Panc1 (cell line): Measurements from ENCODE around the gene PARD6B. TPM values are rescaled to one million over a fixed set of nuclear protein-coding genes. Genes with fewer than 3 reads are reported as not detected.

Source experiments
- ATAC-seq: fragments of 200-7000 bp; cut with Tn5 transposase; 2 replicates; pipeline ENCODE4 v1.9.1; 2020; ENCODE audit warnings: mild to moderate bottlenecking, moderate library complexity
- BruUV-seq: library from RNA; stranded (reverse); fragments of 400-500 nt; replicated peaks from 2 replicates; lab custom pipeline; 2021; lab: Mats Ljungman, UMichigan
- CTCF ChIA-PET: fragments of 300-600 bp; sonication (Branson Sonifier 250); formaldehyde crosslinking; loops from one replicate; lab custom pipeline; 2022; ENCODE audit warnings: antibody characterized with exemption; lab: Charles Lee
- POLR2A ChIA-PET: fragments of 300-600 bp; sonication (Branson Sonifier 250); formaldehyde crosslinking; loops from one replicate; lab custom pipeline; 2022; ENCODE audit warnings: antibody characterized with exemption; lab: Charles Lee
- DNase-seq: peaks from one replicate; pipeline ENCODE4 v3.0.0-alpha.2; 2010; ENCODE audit warnings: low read depth, low spot score
- H3K27ac ChIP-seq: 2 replicates; pipeline ENCODE4 v1.5.1; 2011; ENCODE audit warnings: mild to moderate bottlenecking, low read length, inconsistent platforms
- H3K27me3 ChIP-seq: fragments of 200-500 bp; sonication (Bioruptor generic); 2 replicates; pipeline ENCODE4 v1.6.0; 2014; ENCODE audit warnings: low read length, inconsistent platforms; ENCODE audit not compliant: control insufficient read depth, insufficient read depth
- H3K36me3 ChIP-seq: fragments of 200-500 bp; sonication (Bioruptor generic); 2 replicates; pipeline ENCODE4 v1.5.1; 2014; ENCODE audit warnings: inconsistent platforms, mild to moderate bottlenecking, low read length, moderate library complexity; ENCODE audit not compliant: control insufficient read depth, insufficient read depth
- H3K4me1 ChIP-seq: 2 replicates; pipeline ENCODE4 v1.5.1; 2011; ENCODE audit warnings: inconsistent platforms, mild to moderate bottlenecking, low read length, moderate library complexity; ENCODE audit not compliant: control insufficient read depth, insufficient read depth
- H3K4me3 ChIP-seq, 2 experiments: 2 replicates each; pipeline ENCODE4 v1.5.1; 2011 to 2012; ENCODE audit warnings: low read depth in 2 of 2, low read length in 2 of 2, mild to moderate bottlenecking in 2 of 2, inconsistent platforms in 1 of 2, moderate library complexity in 1 of 2
- H3K9me3 ChIP-seq: fragments of 200-500 bp; sonication (Bioruptor generic); 2 replicates; pipeline ENCODE4 v1.5.1; 2014; ENCODE audit warnings: low read depth, mild to moderate bottlenecking, inconsistent platforms, low read length, moderate library complexity; ENCODE audit not compliant: control insufficient read depth, insufficient read depth
- CTCF ChIP-seq: fragments of 450-650 bp; IDR thresholded peaks from 2 replicates; pipeline ENCODE4 v1.5.1; 2017; ENCODE audit warnings: mild to moderate bottlenecking
- POLR2AphosphoS5 ChIP-seq: IDR thresholded peaks from 2 replicates; pipeline ENCODE4 v1.6.1; 2012; ENCODE audit warnings: mild to moderate bottlenecking, low read depth, low read length, moderate library complexity
- SIN3A ChIP-seq: IDR thresholded peaks from 2 replicates; pipeline ENCODE4 v1.6.1; 2012; ENCODE audit warnings: low read depth, mild to moderate bottlenecking, low read length, moderate library complexity, borderline replicate concordance; ENCODE audit not compliant: insufficient read depth
- TCF7L2 ChIP-seq: IDR thresholded peaks from 2 replicates; pipeline ENCODE4 v1.6.1; 2011; ENCODE audit warnings: mild to moderate bottlenecking, low read depth, low read length, inconsistent platforms
- in situ Hi-C: cut with HindIII; loops from 2 replicates; pipeline ENCODE4 v1.10.0; 2016; ENCODE audit warnings: low sequenced_read_pairs, low pct_unique_long_range_greater_than_20kb
- intact Hi-C: fragments of 100-400 bp; cut with micrococcal nuclease; formaldehyde crosslinking; loops from one replicate; pipeline ENCODE4 v1.10.0; 2022; ENCODE audit not compliant: unreplicated experiment
- total RNA-seq: library from RNA; stranded (reverse); gene quantifications from one replicate; pipeline ENCODE4 v1.2.1, GENCODE V29; 2021; ENCODE audit not compliant: unreplicated experiment
- TF ChIP-seq, protein P1 (sequence below), 2 experiments: IDR thresholded peaks; 2 replicates each; pipeline ENCODE4 v1.6.1; 2011 to 2012; ENCODE audit warnings: low read depth in 2 of 2, control low read depth in 1 of 2, low read length in 1 of 2, mild to moderate bottlenecking in 1 of 2, moderate library complexity in 1 of 2; ENCODE audit not compliant: insufficient read depth in 1 of 2

Gene PARD6B
- total RNA-seq, 1 experiment from 2014 or later = 132 TPM

DNA sequence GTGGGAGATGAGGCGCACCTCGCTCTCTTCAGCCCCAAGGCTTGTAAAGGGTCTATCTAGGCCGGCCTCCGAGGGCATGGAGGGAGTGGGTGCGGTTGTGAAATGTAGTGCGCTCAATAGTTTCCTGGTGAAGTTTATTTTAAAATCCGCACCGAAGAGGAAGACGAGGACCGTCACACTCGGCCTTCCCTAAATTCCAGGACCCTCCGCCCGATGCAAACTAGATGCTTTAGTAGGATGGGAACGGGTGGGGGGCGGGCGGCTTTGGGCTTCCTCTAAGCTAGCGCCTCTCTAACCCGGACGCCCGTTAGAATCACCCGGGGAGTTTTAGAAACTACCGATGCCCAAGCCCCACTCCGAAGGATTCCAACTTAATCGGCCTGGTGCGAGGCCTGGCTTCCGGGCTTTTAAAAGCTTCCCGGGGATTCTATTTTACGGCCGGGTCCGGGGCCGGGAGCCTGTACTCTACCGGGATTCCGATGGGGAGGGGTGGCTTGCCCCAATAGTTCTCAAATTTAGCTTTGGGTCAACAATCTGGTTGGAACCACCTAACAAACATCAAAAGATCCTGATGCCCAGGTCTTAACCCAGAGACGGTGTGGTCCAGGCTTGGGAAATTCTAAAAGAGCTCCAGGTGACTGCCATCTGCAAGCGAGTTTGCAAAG lies 62.9 kb downstream of the PARD6B start:
- no peaks in the 10 kb centered on the region for H3K9me3 ChIP-seq
- DNase-seq (no peak), ATAC-seq (peak; percentile 15)
- peak overlapping the region; percentile 66 for H3K27ac ChIP-seq
- TF ChIP-seq POLR2AphosphoS5 = peak; percentile 11; the same call in 1 of the 2 replicates
- TF ChIP-seq SIN3A = no peak
- no peak for TF ChIP-seq TCF7L2
- peaks cover 41% of the 10 kb centered on the region for H3K4me1 ChIP-seq
- CTCF ChIA-PET = interaction anchor here (0.7 to 1.1 kb wide), 5 partner anchors 135 to 623 kb away, joined by 3 to 5 read pairs (median 4); no protein-coding TSS in a partner anchor
- H3K27me3 ChIP-seq = no peaks in the 10 kb centered on the region
- no peaks in the 10 kb centered on the region for H3K36me3 ChIP-seq
- in situ Hi-C loops (no loop called here), intact Hi-C loops (loop anchor here (5.0 kb wide), 1 partner anchor 138 kb away; the partner anchor contains the start of gene ADNP)
- POLR2A ChIA-PET = no interaction called here
- peak overlapping the region; percentile 38 to 76 for H3K4me3 ChIP-seq
- BruUV-seq = no TSS peak

GRCh38 chr20:50794846-50795634 lies 63.7 kb downstream of the PARD6B start, which contains the start of gene BCAS4:
Gene BCAS4, plus strand, starts transcription at chr20:50795061. Its CDS starts 23 bp downstream, at chr20:50795084.
- no peak for DNase-seq
- in situ Hi-C loops (no loop called here), intact Hi-C loops (loop anchor here (5.0 kb wide), 1 partner anchor 137 kb away; the partner anchor contains the start of gene ADNP)
- Histone ChIP-seq H3K4me3 (peak within 1 kb of the TSS; percentile 76 to 86), H3K36me3 (no peaks in the 10 kb centered on the region), H3K27ac (peak within 1 kb of the TSS; percentile 85), H3K27me3 (no peaks in the 10 kb centered on the region), H3K9me3 (no peaks in the 10 kb centered on the region), H3K4me1 (peaks cover 36% of the 10 kb centered on the region)
- peak; percentile 99 for TF ChIP-seq CTCF
- TF ChIP-seq POLR2AphosphoS5 = no peak
- TF ChIP-seq SIN3A = peak; percentile 73; the same call in 1 of the 2 replicates
- TF ChIP-seq TCF7L2 = no peak; the same call in 1 of the 2 replicates
- TF ChIP-seq, protein P1, sequence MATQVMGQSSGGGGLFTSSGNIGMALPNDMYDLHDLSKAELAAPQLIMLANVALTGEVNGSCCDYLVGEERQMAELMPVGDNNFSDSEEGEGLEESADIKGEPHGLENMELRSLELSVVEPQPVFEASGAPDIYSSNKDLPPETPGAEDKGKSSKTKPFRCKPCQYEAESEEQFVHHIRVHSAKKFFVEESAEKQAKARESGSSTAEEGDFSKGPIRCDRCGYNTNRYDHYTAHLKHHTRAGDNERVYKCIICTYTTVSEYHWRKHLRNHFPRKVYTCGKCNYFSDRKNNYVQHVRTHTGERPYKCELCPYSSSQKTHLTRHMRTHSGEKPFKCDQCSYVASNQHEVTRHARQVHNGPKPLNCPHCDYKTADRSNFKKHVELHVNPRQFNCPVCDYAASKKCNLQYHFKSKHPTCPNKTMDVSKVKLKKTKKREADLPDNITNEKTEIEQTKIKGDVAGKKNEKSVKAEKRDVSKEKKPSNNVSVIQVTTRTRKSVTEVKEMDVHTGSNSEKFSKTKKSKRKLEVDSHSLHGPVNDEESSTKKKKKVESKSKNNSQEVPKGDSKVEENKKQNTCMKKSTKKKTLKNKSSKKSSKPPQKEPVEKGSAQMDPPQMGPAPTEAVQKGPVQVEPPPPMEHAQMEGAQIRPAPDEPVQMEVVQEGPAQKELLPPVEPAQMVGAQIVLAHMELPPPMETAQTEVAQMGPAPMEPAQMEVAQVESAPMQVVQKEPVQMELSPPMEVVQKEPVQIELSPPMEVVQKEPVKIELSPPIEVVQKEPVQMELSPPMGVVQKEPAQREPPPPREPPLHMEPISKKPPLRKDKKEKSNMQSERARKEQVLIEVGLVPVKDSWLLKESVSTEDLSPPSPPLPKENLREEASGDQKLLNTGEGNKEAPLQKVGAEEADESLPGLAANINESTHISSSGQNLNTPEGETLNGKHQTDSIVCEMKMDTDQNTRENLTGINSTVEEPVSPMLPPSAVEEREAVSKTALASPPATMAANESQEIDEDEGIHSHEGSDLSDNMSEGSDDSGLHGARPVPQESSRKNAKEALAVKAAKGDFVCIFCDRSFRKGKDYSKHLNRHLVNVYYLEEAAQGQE (IDR thresholded peaks at IDR 0.05; ENCODE audit: insufficient read depth in 1 of 2, low read depth in 2 of 2, low read length in 1 of 2) = no peak
- ChIA-PET CTCF (interaction anchor here (0.7 to 1.1 kb wide), 5 partner anchors 134 to 624 kb away, joined by 3 to 5 read pairs (median 4); no protein-coding TSS in a partner anchor), POLR2A (no interaction called here)
- peak; percentile 82 for ATAC-seq
- BruUV-seq = no TSS peak
